Stimulated activated CD4-positive, alpha-beta T cell treated with anti-CD3 and anti-CD28 coated beads, Interleukin-12 subunit alpha, Interleukin-12 subunit beta, amount 100 ng/mL, for 4 hours (primary cell): ENCODE measurements around the gene MITF.

Experiments used
- DNase-seq: peaks from one replicate; pipeline ENCODE4 v3.0.0-alpha.2; 2020

Gene MITF

DNA sequence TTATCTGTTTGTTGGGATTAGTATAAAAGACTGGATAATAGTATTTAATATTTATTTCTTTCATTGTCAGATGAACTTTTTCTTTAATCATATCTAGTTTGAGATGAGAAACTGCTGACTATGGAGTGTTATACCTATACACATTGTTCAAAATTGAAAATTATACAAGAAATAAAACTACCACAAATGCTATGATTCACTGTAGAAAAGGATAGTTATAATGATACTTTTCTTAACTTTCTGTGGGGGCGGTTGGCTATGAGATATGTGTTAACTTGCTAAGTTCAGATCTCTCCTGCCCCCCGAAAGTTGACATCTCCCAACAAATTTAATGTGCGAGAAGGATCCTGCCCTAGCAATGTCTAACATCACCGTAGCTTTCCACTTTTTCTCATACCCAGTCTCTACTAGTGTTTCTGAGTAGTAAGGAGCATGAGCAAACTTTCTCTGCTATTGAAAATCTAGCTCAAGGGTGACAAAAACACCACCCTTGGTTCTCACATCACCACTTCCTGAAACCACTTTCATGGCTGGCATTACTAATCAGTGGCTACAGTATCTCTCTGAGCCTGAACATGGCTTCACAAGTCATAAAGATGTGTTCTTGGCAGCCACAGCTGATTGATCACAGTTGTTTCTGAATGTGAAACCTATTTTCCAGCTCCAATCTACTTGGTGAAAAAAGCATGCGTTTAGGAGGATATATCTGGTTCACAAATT is 244.4 kb downstream of the MITF start:
- no peak for DNase-seq

DNA sequence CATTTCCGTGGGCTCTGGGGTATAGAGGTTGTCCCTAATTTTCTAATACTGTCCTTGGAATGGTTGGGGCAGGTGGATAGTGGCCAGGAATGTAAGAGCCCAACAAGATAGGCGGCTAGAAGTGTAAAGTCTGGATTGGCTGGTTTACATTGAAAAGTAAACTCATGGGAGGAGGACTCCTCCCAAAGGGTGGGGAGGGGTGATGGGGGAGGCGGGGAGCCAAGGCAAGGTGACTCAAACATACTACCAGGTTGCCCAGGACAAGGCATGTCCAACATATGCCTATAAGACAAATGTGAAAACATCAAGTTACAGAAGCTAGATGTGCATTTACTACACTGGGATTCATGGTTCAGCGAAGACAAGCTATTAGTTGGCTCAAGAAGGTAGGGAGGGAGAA is 246.0 kb downstream of the MITF start:
- DNase-seq: no peak

- no peak for DNase-seq
Measured at GRCh38 chr3:69986419-69986818, 247.2 kb downstream of the MITF start.

DNA sequence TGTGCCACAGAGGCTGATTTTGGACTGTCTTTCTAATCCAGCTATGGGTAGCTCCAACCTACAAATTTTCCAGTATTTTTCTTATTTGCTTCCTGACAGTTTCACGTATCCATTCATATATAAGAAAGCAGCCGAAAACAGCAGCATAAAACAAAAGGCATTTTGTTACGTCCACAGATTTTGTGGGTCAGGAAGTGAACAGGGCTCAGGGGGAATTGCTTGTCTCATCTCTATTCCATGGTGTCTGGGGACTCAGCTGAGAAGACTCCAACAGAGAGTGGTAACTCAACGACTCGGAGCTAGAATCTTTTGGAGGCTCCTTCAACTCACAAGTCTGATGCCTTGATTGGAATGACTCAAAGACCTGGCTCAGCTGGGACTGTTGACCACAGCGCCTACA is 248.6 kb downstream of the MITF start:
- DNase-seq: no peak

DNA sequence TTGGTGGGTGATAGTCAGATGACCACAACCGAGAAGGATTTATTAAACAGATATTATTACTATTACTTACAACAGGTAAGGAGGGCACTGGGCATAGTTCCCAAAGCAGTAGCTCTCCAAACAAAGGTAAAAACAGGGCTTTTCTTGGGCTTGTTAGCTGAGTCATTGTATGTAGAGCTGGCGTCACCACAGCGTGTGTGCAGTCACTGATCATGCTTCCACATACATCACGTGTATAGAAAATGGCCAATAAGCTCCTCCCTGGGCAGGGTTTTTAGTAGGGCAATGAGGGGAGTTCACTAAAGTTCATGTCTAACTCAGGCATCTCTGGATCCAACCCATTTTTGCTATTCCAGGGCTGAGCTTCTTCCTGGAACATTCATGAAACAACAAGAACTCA is 254.5 kb downstream of the MITF start:
- DNase-seq: no peak

DNA sequence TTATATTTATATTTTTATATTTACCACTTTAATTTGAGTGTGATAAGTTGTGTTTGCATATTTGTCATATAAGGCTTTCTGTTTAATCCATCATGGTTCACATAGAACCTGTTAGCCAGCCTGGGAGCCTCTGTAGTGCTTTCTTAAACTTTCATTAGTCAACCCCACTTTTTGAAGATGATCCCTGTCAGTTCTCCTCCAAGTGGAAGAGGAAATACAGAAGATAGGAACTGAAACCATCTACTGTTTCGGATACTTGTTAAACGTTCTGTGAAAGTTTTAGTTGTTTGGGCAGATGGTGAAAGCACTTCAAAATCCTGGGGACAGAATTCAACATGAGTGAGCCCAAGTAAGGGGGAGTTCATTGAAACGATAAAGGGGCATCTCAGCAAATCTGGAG is 255.7 kb downstream of the MITF start:
- no peak for DNase-seq

DNA sequence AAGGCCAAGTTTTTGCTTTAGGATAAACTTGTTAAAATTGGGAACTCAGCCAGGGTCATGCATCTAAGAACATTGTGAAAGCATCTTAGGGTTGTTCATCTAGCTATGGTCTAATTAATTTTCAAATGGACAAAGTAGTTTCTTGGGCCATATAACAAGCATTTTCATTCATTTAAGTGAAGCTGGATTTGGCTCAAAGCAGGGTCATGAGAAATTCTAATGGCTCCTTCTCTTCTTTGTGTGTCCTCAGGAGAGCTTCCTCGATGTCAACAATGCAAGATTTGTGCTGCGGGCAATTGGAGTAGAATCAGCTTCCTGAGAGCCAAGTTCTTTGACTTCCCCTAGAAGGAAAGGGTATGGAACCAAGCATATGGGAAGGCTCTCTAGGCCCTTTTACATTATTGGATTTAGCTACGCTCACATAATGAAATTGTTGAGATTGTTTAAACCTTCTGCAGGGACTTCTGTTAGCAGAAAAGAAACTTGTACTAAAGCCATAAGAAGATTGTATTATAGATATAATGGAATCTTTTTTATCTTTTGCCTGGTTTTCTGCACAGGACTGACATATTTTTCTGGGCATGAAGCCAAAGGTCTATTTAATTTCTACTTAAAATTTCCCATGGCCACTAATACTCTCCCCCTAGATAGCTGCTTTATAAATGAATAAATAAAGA is 258.5 kb downstream of the MITF start:
- DNase-seq: no peak

DNA sequence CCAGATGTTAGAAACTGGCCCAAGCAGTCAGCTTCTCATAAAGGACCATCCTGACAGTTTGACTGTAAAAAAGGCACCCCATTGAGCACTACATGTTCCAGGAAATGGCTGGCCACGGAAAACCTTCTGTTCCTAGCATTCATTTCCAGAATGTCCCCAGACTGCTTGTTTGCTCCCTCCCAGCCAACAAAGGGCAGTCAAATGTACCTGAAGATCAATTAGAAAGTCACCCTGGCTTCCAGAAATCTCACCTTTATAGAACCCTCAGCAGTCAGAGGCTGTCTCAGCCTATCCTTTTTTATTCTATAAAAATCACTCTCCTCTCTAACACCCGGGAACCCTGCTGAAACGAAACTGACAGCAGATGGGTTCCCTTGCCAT is 259.5 kb downstream of the MITF start:
- DNase-seq: no peak

- no peak for DNase-seq
Measured at GRCh38 chr3:69999140-70000027, 260.1 kb downstream of the MITF start, which contains the start of gene SAMMSON. SAMMSON (plus strand) TSS chr3:69999733.

- no peak for DNase-seq
Measured at GRCh38 chr3:70000028-70000410, 260.8 kb downstream of the MITF start.

- no peak for DNase-seq
Measured at GRCh38 chr3:70000563-70001081, 261.4 kb downstream of the MITF start.

GRCh38 chr3:70003119-70003518 is 263.9 kb downstream of the MITF start:
- DNase-seq: no peak

- no peak for DNase-seq
Measured at GRCh38 chr3:70006089-70006488, 266.8 kb downstream of the MITF start.

DNA sequence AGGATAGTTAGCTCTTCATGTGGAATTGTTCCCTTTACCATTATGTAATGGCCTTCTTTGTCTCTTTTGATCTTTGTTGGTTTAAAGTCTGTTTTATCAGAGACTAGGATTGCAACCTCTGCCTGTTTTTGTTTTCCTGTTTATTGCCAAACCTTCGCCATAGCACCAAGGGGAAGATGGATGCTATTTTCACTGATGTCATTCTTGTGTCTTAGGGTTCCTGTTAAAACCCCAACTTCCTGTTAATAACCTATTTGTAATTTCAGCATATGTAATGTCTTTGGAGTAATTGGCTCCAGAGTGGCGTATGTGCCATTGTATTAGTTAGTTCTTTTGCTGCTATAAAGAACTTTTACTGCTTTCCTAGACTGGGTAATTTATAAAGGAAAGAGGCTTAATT is 271.1 kb downstream of the MITF start:
- no peak for DNase-seq

DNA sequence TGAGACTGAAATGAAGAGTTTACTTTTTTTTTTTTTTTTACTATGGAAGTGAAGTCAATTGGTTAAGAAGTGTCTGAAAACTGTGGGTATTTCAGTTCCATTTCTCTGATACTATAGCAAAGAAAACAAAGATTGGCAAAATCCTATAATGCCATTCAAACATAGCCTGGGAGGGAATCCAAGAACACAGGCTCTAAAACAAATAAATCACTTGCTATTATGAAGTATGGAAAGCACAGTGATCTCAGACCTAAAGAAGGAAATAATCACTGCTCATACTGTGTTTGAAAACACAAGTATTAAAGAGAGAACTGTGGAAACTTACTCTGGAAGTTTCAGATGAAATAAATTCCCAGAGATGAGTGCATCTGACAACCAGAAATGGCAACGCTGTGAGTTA is 272.3 kb downstream of the MITF start:
- no peak for DNase-seq
